HEK293 (cell line): ENCODE data around the gene WDR89.

ENCODE experiments used
- ZBTB1 ChIP-seq: fragments of 450-650 bp; formaldehyde crosslinking; IDR thresholded peaks from 2 replicates; pipeline ENCODE4 v1.5.1; 2016; ENCODE audit warnings: missing biosample characterization, missing genetic modification characterization
- ZNF350 ChIP-seq: fragments of 450-650 bp; formaldehyde crosslinking; IDR thresholded peaks from 2 replicates; pipeline ENCODE4 v1.5.0; 2017; ENCODE audit warnings: missing biosample characterization, mild to moderate bottlenecking, missing genetic modification characterization

GRCh38 chr14:63659726-63660125 lies 18.1 kb upstream of the WDR89 start:
- no peak for TF ChIP-seq ZBTB1 (tag by site-specific recombination)
- TF ChIP-seq ZNF350 (tag by site-specific recombination): no peak
